Thoracic aorta (tissue), 2 donors: ENCODE measurements around the gene KDM3A. TPM values are rescaled to one million over a fixed set of nuclear protein-coding genes. Genes with fewer than 3 reads are reported as not detected.

Experiments used
- ATAC-seq: fragments of 150-250 bp; one replicate; pipeline ENCODE4 v1.8.0; 2017; ENCODE audit warnings: low read depth; ENCODE audit not compliant: insufficient number of reproducible peaks, low FRiP score
- DNase-seq: peaks from one replicate; pipeline ENCODE4 v3.0.0-alpha.2; 2020; ENCODE audit warnings: low spot score
- H3K27ac ChIP-seq, 2 donors: fragments of 200-600 bp; sonication (generic); 1 replicate in 1 of 2; 2 replicates in 1 of 2; pipeline ENCODE4 v1.5.1; 2016; ENCODE audit warnings: mild to moderate bottlenecking in 2 of 2, moderate library complexity in 2 of 2
- H3K27me3 ChIP-seq: fragments of 200-600 bp; sonication (generic); replicated peaks from 2 replicates; pipeline ENCODE4 v1.6.0; 2016; ENCODE audit warnings: mild to moderate bottlenecking; ENCODE audit not compliant: insufficient read depth
- H3K36me3 ChIP-seq: fragments of 200-600 bp; sonication (generic); one replicate; pipeline ENCODE4 v1.5.1; 2016
- H3K4me1 ChIP-seq, 2 donors: fragments of 200-600 bp; sonication (generic); 1 replicate in 1 of 2; 2 replicates in 1 of 2; pipeline versions ENCODE4 v1.5.1 to v1.6.0; 2016; ENCODE audit warnings: low read depth in 2 of 2, mild to moderate bottlenecking in 1 of 2; ENCODE audit not compliant: control insufficient read depth in 1 of 2
- H3K4me3 ChIP-seq: fragments of 200-600 bp; sonication (generic); 2 replicates; pipeline ENCODE4 v1.5.1; 2016; ENCODE audit warnings: mild to moderate bottlenecking
- H3K9me3 ChIP-seq: fragments of 200-600 bp; sonication (generic); 2 replicates; pipeline ENCODE4 v1.5.1; 2016
- total RNA-seq, 2 donors: library from RNA; depleted of rRNA; stranded (reverse); fragments of >200 nt; gene quantifications; one replicate each; pipeline versions ENCODE4 v1.1.0 to v1.2.3, GENCODE V29; 2016
- TF ChIP-seq, protein P1 (sequence below): fragments of 200-600 bp; sonication (generic); IDR thresholded peaks from one replicate; pipeline ENCODE4 v1.5.1; 2019; ENCODE audit warnings: antibody characterized with exemption

The KDM3A gene
- total RNA-seq, 2 donors from 2014 or later, result 41.7 to 74.6 TPM

DNA sequence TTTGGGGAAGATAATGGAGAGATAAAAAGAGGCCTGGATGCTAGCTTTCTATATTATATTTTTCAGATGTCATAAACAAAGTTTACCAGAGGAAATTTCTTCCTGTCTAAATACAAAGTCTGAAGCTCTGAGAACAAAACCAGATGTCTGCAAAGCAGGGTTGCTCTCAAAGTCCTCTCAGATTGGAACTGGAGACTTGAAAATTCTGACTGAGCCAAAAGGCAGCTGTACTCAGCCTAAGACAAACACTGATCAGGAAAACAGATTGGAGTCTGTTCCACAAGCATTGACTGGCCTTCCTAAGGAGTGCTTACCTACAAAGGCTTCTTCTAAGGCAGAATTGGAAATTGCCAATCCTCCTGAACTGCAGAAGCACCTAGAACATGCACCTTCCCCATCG is 25.1 kb downstream of the KDM3A start:
- H3K27ac ChIP-seq, result no peak overlapping the region
- TF ChIP-seq, protein P1, sequence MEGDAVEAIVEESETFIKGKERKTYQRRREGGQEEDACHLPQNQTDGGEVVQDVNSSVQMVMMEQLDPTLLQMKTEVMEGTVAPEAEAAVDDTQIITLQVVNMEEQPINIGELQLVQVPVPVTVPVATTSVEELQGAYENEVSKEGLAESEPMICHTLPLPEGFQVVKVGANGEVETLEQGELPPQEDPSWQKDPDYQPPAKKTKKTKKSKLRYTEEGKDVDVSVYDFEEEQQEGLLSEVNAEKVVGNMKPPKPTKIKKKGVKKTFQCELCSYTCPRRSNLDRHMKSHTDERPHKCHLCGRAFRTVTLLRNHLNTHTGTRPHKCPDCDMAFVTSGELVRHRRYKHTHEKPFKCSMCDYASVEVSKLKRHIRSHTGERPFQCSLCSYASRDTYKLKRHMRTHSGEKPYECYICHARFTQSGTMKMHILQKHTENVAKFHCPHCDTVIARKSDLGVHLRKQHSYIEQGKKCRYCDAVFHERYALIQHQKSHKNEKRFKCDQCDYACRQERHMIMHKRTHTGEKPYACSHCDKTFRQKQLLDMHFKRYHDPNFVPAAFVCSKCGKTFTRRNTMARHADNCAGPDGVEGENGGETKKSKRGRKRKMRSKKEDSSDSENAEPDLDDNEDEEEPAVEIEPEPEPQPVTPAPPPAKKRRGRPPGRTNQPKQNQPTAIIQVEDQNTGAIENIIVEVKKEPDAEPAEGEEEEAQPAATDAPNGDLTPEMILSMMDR, result no peak
- DNase-seq, result no peak
- no peaks in the 10 kb centered on the region for H3K27me3 ChIP-seq
- no peak for ATAC-seq
- H3K9me3 ChIP-seq, result no peaks in the 10 kb centered on the region
- no peak overlapping the region for H3K4me3 ChIP-seq
- peaks cover 43% of the 10 kb centered on the region for H3K36me3 ChIP-seq
- peaks cover 0 to 12% of the 10 kb centered on the region in 2 donors for H3K4me1 ChIP-seq

DNA sequence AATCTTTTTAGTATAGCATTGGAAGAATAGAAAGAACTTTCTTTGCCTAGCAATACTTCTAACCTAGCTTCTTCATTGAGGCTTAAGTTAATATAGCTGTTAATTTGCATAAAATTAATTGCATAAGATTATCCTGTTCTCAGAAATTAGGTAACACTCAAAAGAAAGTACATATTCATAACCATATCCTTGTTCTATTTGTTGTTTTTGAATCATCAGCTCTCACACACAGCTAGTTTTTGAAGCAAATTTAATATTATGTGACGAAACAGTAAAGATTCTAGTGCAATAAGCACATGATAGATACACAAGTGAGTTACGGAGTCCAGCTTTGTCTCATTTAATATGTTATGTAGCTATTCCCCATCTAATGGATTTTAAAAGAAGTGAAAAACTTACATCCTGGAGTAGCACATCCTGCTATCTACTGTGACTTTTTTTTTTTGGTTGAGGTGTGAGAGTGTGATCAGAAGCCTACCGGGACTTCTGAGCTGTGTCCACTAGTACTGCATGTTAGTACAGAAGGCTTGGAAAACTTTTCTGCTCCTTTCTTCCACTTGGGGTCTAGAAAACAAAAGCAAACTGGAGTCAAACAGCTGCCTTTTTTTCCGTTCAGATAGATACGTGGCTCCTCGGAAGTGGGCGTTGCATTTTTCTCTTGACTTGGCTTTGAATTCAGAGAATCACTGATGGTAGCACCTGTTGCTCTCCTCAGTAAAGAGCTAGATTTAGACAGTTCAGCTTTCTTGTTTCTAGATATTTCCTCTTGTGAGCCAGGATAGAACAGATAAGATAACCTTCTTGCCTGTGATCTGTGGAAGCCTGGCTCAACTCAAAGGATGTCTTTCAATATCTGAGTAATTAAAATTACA is 27.2 kb downstream of the KDM3A start:
- peaks cover 44% of the 10 kb centered on the region for H3K36me3 ChIP-seq

DNA sequence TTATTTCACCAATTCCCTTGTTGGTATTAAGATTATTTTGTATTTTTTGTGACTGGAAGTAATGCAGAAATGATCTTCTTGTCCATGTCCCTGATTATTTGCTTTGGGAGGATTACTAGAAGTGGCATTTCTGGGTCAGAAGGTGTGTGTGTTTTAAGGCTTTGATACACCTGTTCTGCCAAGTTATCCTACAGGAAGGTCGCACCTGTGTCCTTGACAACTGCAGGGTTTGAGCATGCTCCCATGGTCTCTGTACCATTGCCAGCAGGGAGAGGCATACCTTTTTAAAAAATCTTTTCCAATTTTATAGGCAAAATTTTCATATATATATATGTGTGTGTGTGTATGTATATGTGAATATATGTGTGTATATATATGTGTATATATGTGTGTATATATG is 29.7 kb downstream of the KDM3A start:
- DNase-seq (no peak), ATAC-seq (no peak)
- Histone ChIP-seq H3K27ac (no peak overlapping the region), H3K4me1 (peaks cover 7 to 11% of the 10 kb centered on the region in 2 donors), H3K9me3 (no peaks in the 10 kb centered on the region), H3K4me3 (no peak overlapping the region), H3K36me3 (peaks cover 44% of the 10 kb centered on the region), H3K27me3 (no peaks in the 10 kb centered on the region)
- TF ChIP-seq, protein P1, result no peak

More for the DNA sequence above, 27.2 kb downstream of the KDM3A start:
- Histone ChIP-seq H3K4me3 (no peak overlapping the region), H3K4me1 (peaks cover 0 to 12% of the 10 kb centered on the region in 2 donors), H3K27ac (no peak overlapping the region), H3K27me3 (no peaks in the 10 kb centered on the region), H3K9me3 (no peaks in the 10 kb centered on the region)
- ATAC-seq (no peak), DNase-seq (no peak)
- TF ChIP-seq, protein P1, result no peak

DNA sequence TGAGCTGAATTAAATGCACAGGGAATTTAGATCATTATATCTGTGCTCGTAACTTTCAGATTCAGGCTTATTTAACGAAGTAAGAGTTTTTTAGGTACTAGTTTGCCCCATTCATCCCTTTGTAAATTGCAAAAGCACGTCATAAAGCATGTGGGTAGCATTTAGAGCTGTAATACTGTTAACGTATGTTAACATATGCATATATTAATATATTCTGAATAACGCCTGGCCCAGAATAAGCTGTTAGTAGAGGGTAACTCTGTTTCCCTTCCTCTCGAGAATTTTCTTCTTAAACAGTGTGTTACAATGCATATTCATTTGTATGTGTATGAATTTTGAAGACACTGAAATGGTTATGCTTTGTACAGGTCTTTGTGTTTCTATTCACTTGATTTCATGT is 30.5 kb downstream of the KDM3A start:
- no peak for ATAC-seq
- Histone ChIP-seq H3K27ac (no peak overlapping the region), H3K36me3 (peaks cover 37% of the 10 kb centered on the region), H3K27me3 (no peaks in the 10 kb centered on the region), H3K4me3 (no peak overlapping the region), H3K4me1 (peaks cover 10 to 18% of the 10 kb centered on the region in 2 donors), H3K9me3 (no peaks in the 10 kb centered on the region)
- TF ChIP-seq, protein P1, result no peak
- no peak for DNase-seq

DNA sequence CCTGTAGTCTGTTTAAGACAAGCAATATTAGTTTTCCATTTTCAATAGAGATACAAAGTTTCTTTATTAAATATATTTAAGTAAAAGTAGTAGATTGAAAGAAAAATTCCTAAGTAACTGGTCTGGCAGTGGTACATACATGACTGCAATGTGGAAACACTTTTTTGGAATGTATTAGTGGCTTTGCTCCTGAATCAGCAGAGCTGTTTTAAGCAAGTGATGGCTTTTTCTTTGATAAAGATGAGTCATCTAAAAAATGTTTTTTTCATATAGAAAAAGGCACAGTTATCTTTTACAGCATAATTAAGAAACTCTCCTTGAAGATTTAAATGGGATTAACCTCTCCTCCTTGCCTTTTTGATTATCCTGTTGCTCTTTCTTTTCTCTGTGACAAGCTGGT is 34.9 kb downstream of the KDM3A start:
- H3K27ac ChIP-seq, result peak overlapping the region; percentile 53 to 59
- TF ChIP-seq, protein P1, result no peak
- no peak overlapping the region for H3K4me3 ChIP-seq
- H3K9me3 ChIP-seq, result no peaks in the 10 kb centered on the region
- peaks cover 33 to 60% of the 10 kb centered on the region in 2 donors for H3K4me1 ChIP-seq
- H3K36me3 ChIP-seq, result peaks cover 31% of the 10 kb centered on the region
- no peak for ATAC-seq
- no peak for DNase-seq
- H3K27me3 ChIP-seq, result no peaks in the 10 kb centered on the region
